Ectodermal cell (in vitro differentiated cells): ENCODE data around the gene MOGAT2. TPM values are rescaled to one million over a fixed set of nuclear protein-coding genes. Genes with fewer than 3 reads are reported as not detected.
A peak's percentile ranks its signal among the peaks of the same experiment; 100 is the strongest.
"Not testable (repeated sequence)": the region's sequence is repeated elsewhere in the genome, so short reads cannot be mapped to it uniquely, and the experiment has no call there.

Experiments
- H3K27ac ChIP-seq: 2 replicates; pipeline ENCODE4 v1.7.0; 2013; ENCODE audit warnings: mild to moderate bottlenecking, low read depth, low read length; ENCODE audit not compliant: insufficient read depth, poor library complexity, severe bottlenecking
- H3K27me3 ChIP-seq: 2 replicates; pipeline ENCODE4 v1.7.0; 2013; ENCODE audit warnings: mild to moderate bottlenecking, low read length; ENCODE audit not compliant: insufficient read depth, control insufficient read depth, poor library complexity, severe bottlenecking
- H3K36me3 ChIP-seq: one replicate; pipeline ENCODE4 v1.7.0; 2013; ENCODE audit warnings: low read length; ENCODE audit not compliant: control insufficient read depth, insufficient read depth
- H3K4me1 ChIP-seq: one replicate; pipeline ENCODE4 v1.7.0; 2013; ENCODE audit warnings: low read length; ENCODE audit not compliant: control insufficient read depth, insufficient read depth
- H3K4me3 ChIP-seq: 2 replicates; pipeline ENCODE4 v1.7.0; 2013; ENCODE audit warnings: low read depth, low read length, control low read depth; ENCODE audit not compliant: insufficient read depth
- H3K9me3 ChIP-seq: 2 replicates; pipeline ENCODE4 v1.7.0; 2013; ENCODE audit warnings: mild to moderate bottlenecking, low read length, moderate library complexity; ENCODE audit not compliant: control insufficient read depth
- WGBS, 2 experiments: methylation state at CpG; one replicate each; pipeline ENCODE4 v1.1.7; 2013; ENCODE audit warnings: missing lambda C conversion rate in 2 of 2; 5-methylcytosine and 5-hydroxymethylcytosine counted together
- polyA plus RNA-seq, 4 experiments: library from polyadenylated mRNA; stranded (reverse); fragments of 50-300 nt; gene quantifications; one replicate each; pipeline ENCODE4 v1.2.3, GENCODE V29; 2013

The MOGAT2 gene
- 0.31 TPM for polyA plus RNA-seq (2013, experiment 1 of 4)
- polyA plus RNA-seq (2013, experiment 2 of 4) = not detected
- not detected for polyA plus RNA-seq (2013, experiment 3 of 4)
- not detected for polyA plus RNA-seq (2013, experiment 4 of 4)

DNA sequence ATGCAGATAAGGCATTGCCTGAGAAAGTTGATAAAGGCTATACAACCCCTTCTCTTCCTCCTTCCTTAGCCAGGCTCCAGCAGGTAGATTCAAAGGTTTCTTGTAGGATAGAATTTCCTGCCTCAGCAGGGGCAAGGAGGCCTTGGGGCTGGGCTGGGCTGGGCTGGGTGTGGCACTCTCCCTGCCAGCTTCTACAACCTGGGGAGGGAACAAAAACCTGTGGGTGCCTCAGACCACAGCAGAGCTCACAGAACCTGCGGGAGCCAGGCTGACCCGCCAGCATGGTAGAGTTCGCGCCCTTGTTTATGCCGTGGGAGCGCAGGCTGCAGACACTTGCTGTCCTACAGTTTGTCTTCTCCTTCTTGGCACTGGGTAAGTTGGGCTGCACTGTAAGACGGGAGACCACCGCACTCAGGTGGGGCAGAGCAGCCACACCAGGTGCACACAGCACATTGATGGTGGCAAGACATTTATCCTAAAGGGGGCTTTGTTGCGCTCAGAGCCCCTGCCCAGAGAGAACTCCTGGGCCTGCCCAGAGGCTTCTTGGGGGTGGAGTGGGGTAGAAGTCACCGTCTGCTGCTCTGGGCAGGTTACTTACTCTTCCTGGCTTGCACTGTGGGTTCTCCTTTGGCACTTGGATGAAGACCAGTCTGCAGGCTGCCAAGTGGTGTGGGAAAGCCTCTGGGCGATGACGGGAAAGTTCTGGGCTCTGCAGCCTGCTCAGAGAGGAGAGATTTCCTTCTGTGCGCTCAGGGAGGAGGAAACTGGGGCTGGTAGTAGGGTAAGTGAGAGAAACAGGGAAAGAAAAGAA lies at the start of gene MOGAT2:
Gene MOGAT2 (plus strand): TSS at position 231 of the 811 bp plus-strand sequence. CDS start 51 bp downstream, at position 282.
- no peak within 1 kb of the TSS for H3K4me3 ChIP-seq
- peaks cover 2% of the 10 kb centered on the region for H3K27me3 ChIP-seq
- H3K4me1 ChIP-seq = peaks cover 3% of the 10 kb centered on the region
- H3K9me3 ChIP-seq = no peaks in the 10 kb centered on the region
- no peak within 1 kb of the TSS for H3K27ac ChIP-seq
- no peaks in the 10 kb centered on the region for H3K36me3 ChIP-seq
- WGBS, 2 experiments = 86 to 91% methylated on average over 13 of the region's 13 CpGs

DNA sequence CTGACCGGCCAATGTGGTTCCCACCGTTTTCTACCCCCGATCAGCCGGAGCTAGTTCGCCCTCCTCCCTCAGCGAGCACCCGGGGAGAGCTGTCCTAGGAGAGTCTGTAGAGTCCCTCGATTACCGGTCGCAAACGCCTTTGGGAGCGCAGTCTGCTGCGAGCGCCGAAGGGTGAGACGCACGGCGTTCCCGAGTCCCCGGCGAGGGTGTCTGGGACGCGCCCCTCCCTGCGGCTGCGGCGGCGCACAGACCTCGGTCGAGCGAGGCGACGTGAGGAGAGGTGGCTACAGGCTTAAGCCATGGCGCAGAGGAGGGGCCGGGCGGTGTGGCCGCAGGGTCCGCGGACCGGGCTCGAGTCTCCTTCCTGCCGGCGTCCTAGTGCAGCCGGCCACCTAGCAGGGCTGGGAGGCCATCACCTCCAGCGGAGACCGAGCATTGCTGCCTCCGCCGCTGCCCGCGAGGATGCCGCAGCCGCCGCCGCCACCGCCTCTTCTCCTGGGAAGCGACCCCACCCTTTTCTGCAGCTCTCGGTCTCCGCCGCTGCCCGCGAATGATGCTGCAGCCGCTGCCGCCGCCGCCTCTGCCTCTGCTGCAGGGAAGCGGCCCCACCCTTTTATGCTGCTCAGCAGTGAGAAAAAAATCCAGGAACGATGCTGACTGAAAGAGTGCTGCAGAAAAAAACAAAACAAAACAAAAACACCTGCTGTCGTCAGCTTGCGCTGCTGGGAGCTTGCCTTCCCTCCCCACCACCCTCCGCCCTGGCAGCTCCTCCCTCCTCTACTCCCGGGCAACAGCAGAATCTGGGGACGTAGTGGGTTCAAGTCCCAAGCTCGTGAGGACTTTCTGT lies 49.0 kb upstream of the MOGAT2 start, which contains the start of gene MAP6:
Gene MAP6 (minus strand): TSS at position 588 of the 847 bp plus-strand sequence. CDS start 669 bp downstream, outside the sequence.
- Histone ChIP-seq H3K4me3 (peak within 1 kb of the TSS; percentile 56), H3K27ac (no peak within 1 kb of the TSS), H3K9me3 (no peaks in the 10 kb centered on the region), H3K4me1 (peaks cover 24% of the 10 kb centered on the region), H3K36me3 (no peaks in the 10 kb centered on the region), H3K27me3 (peaks cover 73% of the 10 kb centered on the region)
- 2 to 3% methylated on average over 72 of the region's 72 CpGs for WGBS, 2 experiments

DNA sequence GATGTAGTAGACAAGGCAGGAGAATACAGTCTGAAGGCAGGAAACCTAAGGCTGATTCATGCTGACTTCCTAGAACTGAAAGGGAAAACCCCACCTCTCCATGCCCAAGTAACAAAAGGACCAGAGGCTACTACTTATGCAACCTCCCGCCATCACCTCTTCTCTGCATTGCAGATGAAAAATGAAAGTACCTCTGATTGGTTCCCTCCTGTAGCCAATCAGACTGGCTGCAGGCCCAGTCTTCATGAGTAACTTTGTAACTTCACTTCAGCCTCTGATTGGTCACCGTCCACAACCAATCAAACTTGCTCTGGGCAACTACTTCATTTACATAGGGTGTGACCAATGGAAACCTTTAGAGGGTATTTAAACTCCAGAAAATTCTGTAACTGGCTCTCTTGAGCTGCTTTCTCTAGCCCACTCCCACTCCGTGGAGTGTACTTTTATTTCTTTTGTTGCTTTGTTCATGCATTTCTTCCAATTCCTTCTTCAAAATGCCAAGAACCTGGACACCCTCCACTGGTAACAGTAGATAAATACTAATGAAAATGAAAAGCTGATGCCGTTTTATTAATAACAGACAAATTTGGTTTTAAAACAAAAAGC lies 43.6 kb upstream of the MOGAT2 start:
- Histone ChIP-seq H3K9me3 (peaks cover 2% of the 10 kb centered on the region), H3K4me1 (no peaks in the 10 kb centered on the region), H3K27ac (no peak overlapping the region), H3K36me3 (no peaks in the 10 kb centered on the region), H3K27me3 (peaks cover 32% of the 10 kb centered on the region), H3K4me3 (no peak overlapping the region)
- WGBS, 2 experiments = 94 to 100% methylated on average over 3 of the region's 4 CpGs

DNA sequence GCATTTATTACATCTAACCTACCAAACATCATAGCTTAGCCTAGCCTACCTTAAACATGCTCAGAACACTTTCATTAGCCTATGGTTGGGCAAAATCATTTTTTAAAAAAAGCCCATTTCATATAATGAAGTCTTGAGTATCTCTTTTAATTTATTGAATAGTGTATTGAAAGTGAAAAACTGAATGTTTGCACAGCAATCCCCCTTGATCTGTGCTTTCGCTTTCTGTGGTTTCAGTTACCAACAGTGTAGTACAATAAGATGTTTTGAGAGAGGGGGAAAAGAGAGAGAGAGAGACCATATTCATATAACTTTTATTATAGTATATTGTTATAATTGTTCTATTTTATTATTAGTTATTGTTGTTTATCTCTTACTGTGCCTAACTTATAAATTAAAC lies 40.4 kb upstream of the MOGAT2 start:
- H3K27me3 ChIP-seq = no peaks in the 10 kb centered on the region
- H3K27ac ChIP-seq = no peak overlapping the region
- H3K36me3 ChIP-seq = no peaks in the 10 kb centered on the region
- 90% methylated on average over 1 of the region's 1 CpG; no CpG with 5 or more reads in 1 of the 2 experiments for WGBS, 2 experiments
- no peak overlapping the region for H3K4me3 ChIP-seq
- H3K9me3 ChIP-seq = peaks cover 2% of the 10 kb centered on the region
- H3K4me1 ChIP-seq = no peaks in the 10 kb centered on the region

DNA sequence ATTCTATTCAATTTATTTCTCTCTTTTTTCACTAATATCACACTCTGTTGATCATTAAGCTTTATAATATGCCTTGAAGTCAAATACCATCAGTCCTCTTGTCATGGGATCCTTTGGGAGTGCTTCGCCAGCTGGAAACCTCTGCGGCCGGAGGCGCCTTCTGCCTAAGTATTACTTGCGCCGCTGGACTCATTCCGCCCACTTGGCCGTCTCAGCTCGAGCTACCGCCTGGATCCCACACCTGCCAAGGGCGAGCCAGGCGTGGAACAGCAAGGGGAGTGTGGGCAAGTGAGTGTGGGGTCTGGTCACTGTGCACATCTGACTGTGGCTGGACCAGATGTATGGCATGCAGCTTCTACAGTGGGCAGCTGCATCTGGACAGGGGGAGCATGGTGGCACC lies 39.7 kb upstream of the MOGAT2 start:
- H3K4me3 ChIP-seq = no peak overlapping the region
- 93% methylated on average over 12 of the region's 12 CpGs for WGBS, 2 experiments
- no peaks in the 10 kb centered on the region for H3K4me1 ChIP-seq
- no peaks in the 10 kb centered on the region for H3K36me3 ChIP-seq
- no peak overlapping the region for H3K27ac ChIP-seq
- H3K9me3 ChIP-seq = peaks cover 2% of the 10 kb centered on the region
- no peaks in the 10 kb centered on the region for H3K27me3 ChIP-seq

DNA sequence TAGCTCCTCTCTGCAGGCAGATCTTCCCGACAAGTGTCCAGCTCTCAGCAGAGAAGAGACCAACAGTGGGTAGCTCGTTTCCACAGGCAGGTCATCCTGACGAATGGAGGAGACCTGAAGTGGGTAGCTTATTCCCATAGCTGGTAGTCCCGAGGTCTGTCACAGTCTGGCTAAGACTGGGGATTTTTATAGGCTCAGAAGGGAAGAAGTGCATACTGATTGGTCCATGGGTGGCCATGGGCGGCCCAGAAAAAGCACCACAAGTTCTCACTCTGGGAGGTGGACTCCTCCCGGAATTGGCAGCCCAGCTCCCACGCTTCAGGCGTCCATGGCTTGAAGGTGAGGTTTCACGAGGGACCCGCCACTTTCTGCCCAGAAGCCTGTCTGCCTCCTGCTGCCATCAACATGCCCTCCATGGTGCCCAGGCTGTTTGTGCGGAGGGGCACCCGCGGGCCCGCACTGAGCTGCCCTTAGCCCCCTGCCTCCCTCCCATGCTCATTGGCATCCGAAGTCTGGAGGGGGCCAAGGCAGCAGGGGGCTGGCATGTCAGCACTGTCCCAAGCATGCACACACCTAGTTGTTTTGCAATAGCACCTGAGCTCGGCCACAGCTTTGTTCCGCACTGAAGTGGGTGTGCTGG lies 38.9 kb upstream of the MOGAT2 start:
- 87 to 90% methylated on average over 17 of the region's 17 CpGs for WGBS, 2 experiments
- no peaks in the 10 kb centered on the region for H3K27me3 ChIP-seq

DNA sequence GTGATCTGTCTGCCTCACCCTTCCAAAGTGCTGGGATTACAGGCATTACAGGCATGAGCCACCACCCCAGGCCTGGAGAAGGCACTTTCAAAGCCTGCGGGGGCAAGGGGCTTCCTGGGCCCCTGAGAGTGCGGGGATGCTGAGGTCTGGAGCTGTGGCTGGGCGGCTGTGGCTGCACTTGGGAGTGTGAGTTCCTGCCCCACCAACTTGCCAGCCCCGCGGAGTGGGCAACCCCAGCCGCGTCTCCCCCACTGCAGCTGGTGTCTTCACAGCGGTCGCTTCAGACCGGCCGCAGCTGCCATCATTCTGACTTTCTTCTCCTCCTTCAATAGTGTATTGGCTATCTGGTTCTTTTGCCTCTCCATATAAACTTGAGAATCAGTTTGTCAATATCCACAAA lies 38.1 kb upstream of the MOGAT2 start:
- Histone ChIP-seq H3K4me3 (no peak overlapping the region), H3K4me1 (no peaks in the 10 kb centered on the region), H3K27ac (no peak overlapping the region), H3K27me3 (no peaks in the 10 kb centered on the region), H3K36me3 (no peaks in the 10 kb centered on the region), H3K9me3 (no peaks in the 10 kb centered on the region)
- WGBS, 2 experiments = 83 to 90% methylated on average over 11 of the region's 11 CpGs

More for the DNA sequence above, 38.9 kb upstream of the MOGAT2 start:
- Histone ChIP-seq H3K36me3 (no peaks in the 10 kb centered on the region), H3K27ac (no peak overlapping the region), H3K4me3 (no peak overlapping the region), H3K9me3 (peaks cover 2% of the 10 kb centered on the region), H3K4me1 (no peaks in the 10 kb centered on the region)

DNA sequence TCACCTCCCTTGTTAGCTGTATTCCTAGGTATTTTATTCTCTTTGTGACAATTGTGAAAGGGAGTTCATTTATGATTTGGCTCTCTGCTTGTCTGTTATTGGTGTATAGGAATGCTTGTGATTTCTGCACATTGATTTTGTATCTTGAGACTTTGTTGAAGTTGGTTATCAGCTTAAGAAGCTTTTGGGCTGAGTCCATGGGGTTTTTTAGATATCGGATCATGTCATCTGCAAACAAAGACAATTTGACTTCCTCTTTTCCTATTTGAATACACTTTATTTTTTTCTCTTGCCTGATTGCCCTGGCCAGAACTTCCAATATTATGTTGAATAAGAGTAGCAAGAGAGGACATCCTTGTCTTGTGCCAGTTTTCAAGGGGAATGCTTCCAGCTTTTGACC lies 33.8 kb upstream of the MOGAT2 start:
- H3K36me3 ChIP-seq, H3K9me3 ChIP-seq, H3K27ac ChIP-seq, H3K27me3 ChIP-seq, H3K4me1 ChIP-seq, H3K4me3 ChIP-seq: not testable (repeated sequence)
- WGBS, 2 experiments = 90 to 100% methylated on average over 1 of the region's 1 CpG

DNA sequence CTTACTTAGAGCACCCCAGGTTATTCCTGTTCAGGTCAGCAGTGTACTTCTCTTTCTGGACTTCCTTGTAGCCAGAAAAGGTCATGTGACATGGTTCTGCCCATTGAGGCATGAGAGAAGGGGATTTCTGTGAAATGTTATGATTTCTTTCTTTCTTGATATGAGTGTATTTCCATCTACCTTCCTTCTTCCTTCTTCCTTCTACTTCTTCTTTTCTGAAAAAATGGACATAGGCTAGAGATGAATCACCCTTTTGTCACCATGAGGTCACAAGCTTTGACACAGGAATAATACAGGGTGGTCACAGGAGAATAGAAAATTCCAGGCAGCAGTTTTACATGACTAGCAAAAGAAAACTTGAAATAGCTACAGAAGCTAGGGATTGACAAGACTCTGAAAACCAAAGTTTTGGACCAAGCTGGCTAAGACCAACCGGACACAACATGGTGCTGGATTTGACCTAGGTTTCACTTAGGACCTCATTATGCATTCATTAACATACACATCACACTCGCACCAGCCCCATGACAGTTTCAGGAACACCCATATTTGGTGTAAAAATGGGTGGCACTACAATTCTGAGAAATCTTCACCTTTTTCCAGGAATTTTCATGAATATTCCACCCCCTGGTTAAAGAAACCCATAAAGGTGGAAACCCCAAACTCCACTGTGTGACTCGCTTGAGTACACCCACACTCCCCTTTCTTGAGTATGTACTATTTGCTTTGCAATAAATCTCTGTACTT lies 27.6 kb upstream of the MOGAT2 start:
- Histone ChIP-seq H3K36me3 (no peaks in the 10 kb centered on the region), H3K27ac (no peak overlapping the region), H3K4me3 (no peak overlapping the region), H3K9me3 (no peaks in the 10 kb centered on the region), H3K27me3 (no peaks in the 10 kb centered on the region), H3K4me1 (no peaks in the 10 kb centered on the region)
- WGBS, 2 experiments = 93 to 95% methylated on average over 3 of the region's 3 CpGs
